PC-9 (cell line): ENCODE measurements around the gene CNPPD1.

Experiments
- CTCF ChIP-seq: fragments of 200-600 bp; sonication (generic); conservative IDR thresholded peaks from 2 replicates; pipeline ENCODE4 v1.6.1; 2017; ENCODE audit warnings: mixed run types, antibody characterized with exemption, mild to moderate bottlenecking, moderate library complexity
- EZH2 ChIP-seq: fragments of 200-600 bp; sonication (generic); IDR thresholded peaks from 2 replicates; pipeline ENCODE4 v1.8.0; 2017; ENCODE audit warnings: antibody characterized with exemption, low read depth

- no peak for TF ChIP-seq EZH2
- no peak for TF ChIP-seq CTCF
These were observed 53.2 kb downstream of the CNPPD1 start for GRCh38 chr2:219123356-219124135.
